GM12878 (cell line): Measurements from ENCODE around the gene ANO3. TPM values are rescaled to one million over a fixed set of nuclear protein-coding genes. Genes with fewer than 3 reads are reported as not detected.

Experiments
- ATAC-seq: fragments of 200-7000 bp; cut with Tn5 transposase; 3 replicates; pipeline ENCODE4 v1.9.1; 2020; ENCODE audit warnings: mild to moderate bottlenecking, moderate library complexity
- BruUV-seq: library from RNA; stranded (reverse); fragments of 400-500 nt; replicated peaks from 2 replicates; lab custom pipeline; 2021; lab: Mats Ljungman, UMichigan
- CTCF ChIA-PET: fragments of 300-600 bp; sonication (Branson Sonifier 250); formaldehyde crosslinking; extraction: SDS; loops from one replicate; lab custom pipeline; 2021; ENCODE audit warnings: inconsistent platforms; lab: Yijun Ruan, JAX
- POLR2A ChIA-PET: fragments of 350-600 bp; formaldehyde crosslinking; extraction: SDS; loops from one replicate; lab custom pipeline; 2021; ENCODE audit warnings: inconsistent platforms; lab: Charles Lee
- RAD21 ChIA-PET: fragments of 300-600 bp; sonication (Branson Sonifier 250); formaldehyde crosslinking; loops from one replicate; lab custom pipeline; 2023; ENCODE audit warnings: antibody characterized with exemption; ENCODE audit not compliant: unreplicated experiment; lab: Charles Lee
- SMC1A ChIA-PET: fragments of 300-600 bp; sonication (Branson Sonifier 250); formaldehyde crosslinking; loops from one replicate; lab custom pipeline; 2023; ENCODE audit not compliant: unreplicated experiment, uncharacterized antibody; lab: Charles Lee
- DNase-seq: peaks from one replicate; pipeline ENCODE4 v3.0.0-alpha.2; 2011; ENCODE audit warnings: low read depth, low spot score
- FAIRE-seq: peaks from 3 replicates; lab custom pipeline; 2011; peaks lifted over from hg19 to GRCh38; lab: Jason Lieb, UNC
- H2AFZ ChIP-seq: 2 replicates; pipeline ENCODE4 v1.6.0; 2011; ENCODE audit warnings: low read depth, low read length, control low read depth; ENCODE audit not compliant: control insufficient read depth
- H3K27ac ChIP-seq: 2 replicates; pipeline ENCODE4 v1.5.1; 2011; ENCODE audit warnings: control low read depth; ENCODE audit not compliant: control insufficient read depth, insufficient read depth
- H3K27me3 ChIP-seq, 2 experiments: replicated peaks in 1 of 2; 2 replicates each; pipeline versions ENCODE4 v1.6.0 to v1.6.1; 2011; ENCODE audit warnings: low read length in 1 of 2; ENCODE audit not compliant: control insufficient read depth in 2 of 2, insufficient read depth in 2 of 2
- H3K36me3 ChIP-seq, 2 experiments: 2 replicates each; pipeline ENCODE4 v1.5.1; 2011; ENCODE audit warnings: low read length in 1 of 2; ENCODE audit not compliant: control insufficient read depth in 2 of 2, insufficient read depth in 2 of 2
- H3K4me1 ChIP-seq: 2 replicates; pipeline ENCODE4 v1.6.1; 2011; ENCODE audit warnings: mild to moderate bottlenecking, low read length, moderate library complexity, mixed read lengths; ENCODE audit not compliant: control insufficient read depth, insufficient read depth
- H3K4me2 ChIP-seq: 2 replicates; pipeline ENCODE4 v1.6.0; 2011; ENCODE audit warnings: control low read depth; ENCODE audit not compliant: control insufficient read depth, insufficient read depth
- H3K4me3 ChIP-seq: fragments of 200-600 bp; sonication (generic); 2 replicates; pipeline ENCODE4 v1.5.1; 2016
- H3K79me2 ChIP-seq: 2 replicates; pipeline ENCODE4 v1.6.0; 2011; ENCODE audit warnings: low read length; ENCODE audit not compliant: control insufficient read depth, insufficient read depth
- H3K9ac ChIP-seq: 2 replicates; pipeline ENCODE4 v1.8.0; 2011; ENCODE audit warnings: low read length, control low read depth, mixed read lengths; ENCODE audit not compliant: control insufficient read depth, insufficient read depth
- H3K9me3 ChIP-seq: replicated peaks from 3 replicates; pipeline ENCODE4 v1.5.1; 2011; ENCODE audit warnings: mild to moderate bottlenecking, low read length; ENCODE audit not compliant: control insufficient read depth, insufficient read depth
- H4K20me1 ChIP-seq: 2 replicates; pipeline ENCODE4 v1.6.0; 2011; ENCODE audit not compliant: control insufficient read depth, insufficient read depth
- ATF7 ChIP-seq: fragments of 450-650 bp; IDR thresholded peaks from 2 replicates; pipeline ENCODE4 v1.6.1; 2016; ENCODE audit warnings: low read depth, mild to moderate bottlenecking
- BMI1 ChIP-seq: fragments of 450-650 bp; IDR thresholded peaks from 2 replicates; pipeline ENCODE4 v1.6.1; 2016; ENCODE audit warnings: mild to moderate bottlenecking, moderate library complexity, borderline replicate concordance
- CBX3 ChIP-seq: fragments of 200-600 bp; sonication (generic); IDR thresholded peaks from 2 replicates; pipeline ENCODE4 v1.6.1; 2016; ENCODE audit warnings: low read depth, borderline replicate concordance
- ETV6 ChIP-seq, 2 experiments: fragments of 450-650 bp in 1 of 2; IDR thresholded peaks in 1 of 2; conservative IDR thresholded peaks in 1 of 2; 2 replicates each; pipeline ENCODE4 v1.6.1; 2014; ENCODE audit warnings: antibody characterized with exemption in 1 of 2, borderline replicate concordance in 1 of 2, low read depth in 1 of 2, mild to moderate bottlenecking in 1 of 2, moderate library complexity in 1 of 2
- FOS ChIP-seq: IDR thresholded peaks from 3 replicates; pipeline ENCODE4 v1.6.1; 2011; ENCODE audit warnings: borderline replicate concordance; ENCODE audit not compliant: insufficient read length; ENCODE audit errors: extremely low read depth
- JUNB ChIP-seq: IDR thresholded peaks from 2 replicates; pipeline ENCODE4 v1.6.1; 2016; ENCODE audit warnings: antibody characterized with exemption, mild to moderate bottlenecking
- KDM1A ChIP-seq: fragments of 200-600 bp; sonication (generic); IDR thresholded peaks from 2 replicates; pipeline ENCODE4 v1.6.1; 2016; ENCODE audit warnings: borderline replicate concordance
- LARP7 ChIP-seq: fragments of 450-650 bp; IDR thresholded peaks from 2 replicates; pipeline ENCODE4 v1.6.1; 2017; ENCODE audit warnings: mild to moderate bottlenecking
- SRF ChIP-seq, 2 experiments: IDR thresholded peaks; 2 replicates each; pipeline ENCODE4 v1.6.1; 2011; ENCODE audit warnings: low read depth in 2 of 2, low read length in 2 of 2, mild to moderate bottlenecking in 1 of 2, moderate library complexity in 1 of 2
- TCF7 ChIP-seq: IDR thresholded peaks from 2 replicates; pipeline ENCODE4 v1.6.1; 2014; ENCODE audit warnings: antibody characterized with exemption, borderline replicate concordance
- ZNF217 ChIP-seq: fragments of 450-650 bp; IDR thresholded peaks from 2 replicates; pipeline ENCODE4 v1.6.1; 2017; ENCODE audit warnings: antibody characterized with exemption, mild to moderate bottlenecking
- WGBS: methylation state at CpG from one replicate; pipeline ENCODE4 v1.1.6; 2016; ENCODE audit warnings: low lambda C conversion rate; ENCODE audit not compliant: insufficient replicate concordance, insufficient coverage; ENCODE audit errors: missing lambda C conversion rate; 5-methylcytosine and 5-hydroxymethylcytosine counted together
- in situ Hi-C: fragments of 300-500 bp; cut with MboI; formaldehyde crosslinking; loops from 9 replicates; pipeline ENCODE4 v1.14.3; 2018; ENCODE audit warnings: mixed read lengths
- intact Hi-C: fragments of 100-400 bp; cut with micrococcal nuclease; formaldehyde crosslinking; loops from one replicate; pipeline ENCODE4 v1.14.2; 2022; ENCODE audit not compliant: unreplicated experiment
- polyA plus RNA-seq, 11 experiments: library from polyadenylated mRNA; depleted of rRNA in 4 of 11; unstranded in 6 of 11; stranded (reverse) in 5 of 11; fragments of >200 nt; fragmentation: Nextera tagmentation in 4 of 11; fragmentation: Illumina TruSeq in 1 of 11; extraction: Ambion mirVana in 4 of 11; extraction: Trizol in 1 of 11; gene quantifications; 1 replicate in 1 of 11; 2 replicates in 10 of 11; pipeline versions ENCODE4 v1.2.1 to v1.2.3, GENCODE V29; 2011 to 2016; ENCODE audit warnings: inconsistent platforms in 2 of 11, missing spikeins in 2 of 11, low read depth in 1 of 11
- total RNA-seq, 4 experiments: library from RNA; depleted of rRNA in 3 of 4; stranded (reverse); fragments of >200 nt in 3 of 4; fragmentation: Illumina TruSeq in 1 of 4; extraction: Trizol in 1 of 4; gene quantifications; 2 replicates each; pipeline versions ENCODE4 v1.2.1 to v1.2.3, GENCODE V29; 2013 to 2021
- TF ChIP-seq, protein P1 (sequence below): fragments of 450-650 bp; IDR thresholded peaks from 2 replicates; pipeline ENCODE4 v1.6.1; 2014; ENCODE audit warnings: mild to moderate bottlenecking
- TF ChIP-seq, protein P2 (sequence below), 3 experiments: IDR thresholded peaks in 2 of 3; conservative IDR thresholded peaks in 1 of 3; 2 replicates each; pipeline ENCODE4 v1.5.1; 2011; ENCODE audit warnings: low read depth in 3 of 3, low read length in 3 of 3, mild to moderate bottlenecking in 3 of 3, control low read depth in 2 of 3, moderate library complexity in 2 of 3, inconsistent platforms in 1 of 3, mixed read lengths in 1 of 3; ENCODE audit not compliant: control insufficient read depth in 2 of 3, insufficient read depth in 1 of 3; ENCODE audit errors: extremely low read depth in 1 of 3
- TF ChIP-seq, protein P3 (sequence below): fragments of 450-650 bp; formaldehyde crosslinking; IDR thresholded peaks from 2 replicates; pipeline ENCODE4 v1.4.0; 2020; ENCODE audit warnings: mild to moderate bottlenecking, moderate library complexity
- TF ChIP-seq, protein P4 (sequence below): fragments of 450-650 bp; IDR thresholded peaks from 2 replicates; pipeline ENCODE4 v1.6.1; 2017; ENCODE audit warnings: mild to moderate bottlenecking

ANO3 gene
- total and polyA plus RNA-seq, 10 of the 15 experiments (the other 5 are each of a cell fraction or from before 2014, with no cell fraction given), result 0.13 to 5.9 (median 0.44) TPM

DNA sequence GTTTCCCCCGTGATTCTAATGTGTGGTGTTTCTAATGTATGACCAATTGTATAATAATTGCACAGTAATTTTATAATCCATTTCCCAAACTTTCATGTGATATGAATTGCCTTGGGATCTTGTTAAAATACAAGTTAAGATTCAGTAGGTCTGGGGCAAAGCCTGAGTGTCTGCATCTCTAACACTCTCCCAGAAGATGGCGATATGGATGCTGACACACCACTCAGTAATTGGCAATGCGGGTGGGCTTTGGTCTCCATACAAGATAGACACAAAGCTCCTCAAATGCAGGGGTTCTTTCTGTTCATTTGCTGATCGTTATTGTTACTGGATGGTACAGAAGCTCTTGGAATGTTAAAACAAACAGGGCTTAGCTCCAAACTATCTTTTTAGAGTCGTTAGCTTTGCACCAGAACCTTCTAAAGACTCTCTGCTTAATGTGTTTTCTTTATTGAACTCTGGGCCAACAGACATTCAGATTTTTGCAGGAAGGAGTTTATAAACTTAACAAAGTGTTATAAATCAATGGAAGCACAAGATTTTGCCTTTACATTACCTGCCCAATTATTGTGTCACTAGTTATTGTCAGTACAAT lies 45.4 kb upstream of the ANO3 start:
- no TSS peak for BruUV-seq
- TF ChIP-seq KDM1A (no peak), ETV6 (conservative IDR thresholded peaks at IDR 0.05 in 1 of 2, IDR thresholded peaks at IDR 0.05 in 1 of 2; ENCODE audit: borderline replicate concordance in 1 of 2, low read depth in 1 of 2) (no peak), JUNB (no peak), BMI1 (no peak), LARP7 (no peak), SRF (IDR thresholded peaks at IDR 0.05; ENCODE audit: low read depth in 2 of 2, low read length in 2 of 2) (no peak), TCF7 (no peak), CBX3 (no peak), FOS (no peak), ZNF217 (no peak), ATF7 (no peak)
- TF ChIP-seq, protein P1, sequence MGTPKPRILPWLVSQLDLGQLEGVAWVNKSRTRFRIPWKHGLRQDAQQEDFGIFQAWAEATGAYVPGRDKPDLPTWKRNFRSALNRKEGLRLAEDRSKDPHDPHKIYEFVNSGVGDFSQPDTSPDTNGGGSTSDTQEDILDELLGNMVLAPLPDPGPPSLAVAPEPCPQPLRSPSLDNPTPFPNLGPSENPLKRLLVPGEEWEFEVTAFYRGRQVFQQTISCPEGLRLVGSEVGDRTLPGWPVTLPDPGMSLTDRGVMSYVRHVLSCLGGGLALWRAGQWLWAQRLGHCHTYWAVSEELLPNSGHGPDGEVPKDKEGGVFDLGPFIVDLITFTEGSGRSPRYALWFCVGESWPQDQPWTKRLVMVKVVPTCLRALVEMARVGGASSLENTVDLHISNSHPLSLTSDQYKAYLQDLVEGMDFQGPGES, result no peak
- TF ChIP-seq, protein P2, sequence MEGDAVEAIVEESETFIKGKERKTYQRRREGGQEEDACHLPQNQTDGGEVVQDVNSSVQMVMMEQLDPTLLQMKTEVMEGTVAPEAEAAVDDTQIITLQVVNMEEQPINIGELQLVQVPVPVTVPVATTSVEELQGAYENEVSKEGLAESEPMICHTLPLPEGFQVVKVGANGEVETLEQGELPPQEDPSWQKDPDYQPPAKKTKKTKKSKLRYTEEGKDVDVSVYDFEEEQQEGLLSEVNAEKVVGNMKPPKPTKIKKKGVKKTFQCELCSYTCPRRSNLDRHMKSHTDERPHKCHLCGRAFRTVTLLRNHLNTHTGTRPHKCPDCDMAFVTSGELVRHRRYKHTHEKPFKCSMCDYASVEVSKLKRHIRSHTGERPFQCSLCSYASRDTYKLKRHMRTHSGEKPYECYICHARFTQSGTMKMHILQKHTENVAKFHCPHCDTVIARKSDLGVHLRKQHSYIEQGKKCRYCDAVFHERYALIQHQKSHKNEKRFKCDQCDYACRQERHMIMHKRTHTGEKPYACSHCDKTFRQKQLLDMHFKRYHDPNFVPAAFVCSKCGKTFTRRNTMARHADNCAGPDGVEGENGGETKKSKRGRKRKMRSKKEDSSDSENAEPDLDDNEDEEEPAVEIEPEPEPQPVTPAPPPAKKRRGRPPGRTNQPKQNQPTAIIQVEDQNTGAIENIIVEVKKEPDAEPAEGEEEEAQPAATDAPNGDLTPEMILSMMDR (IDR thresholded peaks at IDR 0.05 in 2 of 3, conservative IDR thresholded peaks at IDR 0.05 in 1 of 3; ENCODE audit: control insufficient read depth in 2 of 3, extremely low read depth in 1 of 3, insufficient read depth in 1 of 3, low read depth in 3 of 3, low read length in 3 of 3), result peak; percentile 34 to 56 (median 52); a peak in 3 of 6 replicates
- TF ChIP-seq, protein P3, sequence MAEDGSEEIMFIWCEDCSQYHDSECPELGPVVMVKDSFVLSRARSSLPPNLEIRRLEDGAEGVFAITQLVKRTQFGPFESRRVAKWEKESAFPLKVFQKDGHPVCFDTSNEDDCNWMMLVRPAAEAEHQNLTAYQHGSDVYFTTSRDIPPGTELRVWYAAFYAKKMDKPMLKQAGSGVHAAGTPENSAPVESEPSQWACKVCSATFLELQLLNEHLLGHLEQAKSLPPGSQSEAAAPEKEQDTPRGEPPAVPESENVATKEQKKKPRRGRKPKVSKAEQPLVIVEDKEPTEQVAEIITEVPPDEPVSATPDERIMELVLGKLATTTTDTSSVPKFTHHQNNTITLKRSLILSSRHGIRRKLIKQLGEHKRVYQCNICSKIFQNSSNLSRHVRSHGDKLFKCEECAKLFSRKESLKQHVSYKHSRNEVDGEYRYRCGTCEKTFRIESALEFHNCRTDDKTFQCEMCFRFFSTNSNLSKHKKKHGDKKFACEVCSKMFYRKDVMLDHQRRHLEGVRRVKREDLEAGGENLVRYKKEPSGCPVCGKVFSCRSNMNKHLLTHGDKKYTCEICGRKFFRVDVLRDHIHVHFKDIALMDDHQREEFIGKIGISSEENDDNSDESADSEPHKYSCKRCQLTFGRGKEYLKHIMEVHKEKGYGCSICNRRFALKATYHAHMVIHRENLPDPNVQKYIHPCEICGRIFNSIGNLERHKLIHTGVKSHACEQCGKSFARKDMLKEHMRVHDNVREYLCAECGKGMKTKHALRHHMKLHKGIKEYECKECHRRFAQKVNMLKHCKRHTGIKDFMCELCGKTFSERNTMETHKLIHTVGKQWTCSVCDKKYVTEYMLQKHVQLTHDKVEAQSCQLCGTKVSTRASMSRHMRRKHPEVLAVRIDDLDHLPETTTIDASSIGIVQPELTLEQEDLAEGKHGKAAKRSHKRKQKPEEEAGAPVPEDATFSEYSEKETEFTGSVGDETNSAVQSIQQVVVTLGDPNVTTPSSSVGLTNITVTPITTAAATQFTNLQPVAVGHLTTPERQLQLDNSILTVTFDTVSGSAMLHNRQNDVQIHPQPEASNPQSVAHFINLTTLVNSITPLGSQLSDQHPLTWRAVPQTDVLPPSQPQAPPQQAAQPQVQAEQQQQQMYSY (CRISPR knock-in tag), result no peak
- TF ChIP-seq, protein P4, sequence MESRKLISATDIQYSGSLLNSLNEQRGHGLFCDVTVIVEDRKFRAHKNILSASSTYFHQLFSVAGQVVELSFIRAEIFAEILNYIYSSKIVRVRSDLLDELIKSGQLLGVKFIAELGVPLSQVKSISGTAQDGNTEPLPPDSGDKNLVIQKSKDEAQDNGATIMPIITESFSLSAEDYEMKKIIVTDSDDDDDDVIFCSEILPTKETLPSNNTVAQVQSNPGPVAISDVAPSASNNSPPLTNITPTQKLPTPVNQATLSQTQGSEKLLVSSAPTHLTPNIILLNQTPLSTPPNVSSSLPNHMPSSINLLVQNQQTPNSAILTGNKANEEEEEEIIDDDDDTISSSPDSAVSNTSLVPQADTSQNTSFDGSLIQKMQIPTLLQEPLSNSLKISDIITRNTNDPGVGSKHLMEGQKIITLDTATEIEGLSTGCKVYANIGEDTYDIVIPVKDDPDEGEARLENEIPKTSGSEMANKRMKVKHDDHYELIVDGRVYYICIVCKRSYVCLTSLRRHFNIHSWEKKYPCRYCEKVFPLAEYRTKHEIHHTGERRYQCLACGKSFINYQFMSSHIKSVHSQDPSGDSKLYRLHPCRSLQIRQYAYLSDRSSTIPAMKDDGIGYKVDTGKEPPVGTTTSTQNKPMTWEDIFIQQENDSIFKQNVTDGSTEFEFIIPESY, result no peak

More for the DNA sequence above, 45.4 kb upstream of the ANO3 start:
- no peaks in the 10 kb centered on the region for H3K79me2 ChIP-seq
- 15% methylated on average over 5 of the region's 5 CpGs for WGBS
- no peaks in the 10 kb centered on the region for H3K9me3 ChIP-seq
- RAD21 ChIA-PET, result interaction anchor here (0.6 to 1.7 kb wide), 6 partner anchors 10 to 1199 kb away, joined by 3 to 10 read pairs (median 4); no protein-coding TSS in a partner anchor
- peak; percentile 82 for ATAC-seq
- no peak overlapping the region for H3K27ac ChIP-seq
- SMC1A ChIA-PET, result interaction anchor here (0.7 to 2.2 kb wide), 9 partner anchors 10 to 873 kb away, joined by 3 to 10 read pairs (median 4); partner anchors contain the start of gene ANO3
- H2AFZ ChIP-seq, result no peak overlapping the region
- no peak for FAIRE-seq
- no peak overlapping the region for H3K9ac ChIP-seq
- POLR2A ChIA-PET, result no interaction called here
- H3K4me1 ChIP-seq, result no peaks in the 10 kb centered on the region
- no peaks in the 10 kb centered on the region for H3K36me3 ChIP-seq
- CTCF ChIA-PET, result interaction anchor here (0.6 to 2.2 kb wide), 23 partner anchors 9 to 1413 kb away, joined by 3 to 25 read pairs (median 4); no protein-coding TSS in a partner anchor
- H4K20me1 ChIP-seq, result no peaks in the 10 kb centered on the region
- DNase-seq, result no peak
- H3K4me3 ChIP-seq, result no peak overlapping the region
- H3K4me2 ChIP-seq, result no peak overlapping the region
- H3K27me3 ChIP-seq, result no peaks in the 10 kb centered on the region
- in situ Hi-C loops, result no loop called here
- intact Hi-C loops, result loop anchor here (2.0 to 10.0 kb wide), 2 partner anchors 872 to 1198 kb away; no protein-coding TSS in a partner anchor
